ENCODE measurements around the gene OSCAR.

Gene OSCAR

DNA sequence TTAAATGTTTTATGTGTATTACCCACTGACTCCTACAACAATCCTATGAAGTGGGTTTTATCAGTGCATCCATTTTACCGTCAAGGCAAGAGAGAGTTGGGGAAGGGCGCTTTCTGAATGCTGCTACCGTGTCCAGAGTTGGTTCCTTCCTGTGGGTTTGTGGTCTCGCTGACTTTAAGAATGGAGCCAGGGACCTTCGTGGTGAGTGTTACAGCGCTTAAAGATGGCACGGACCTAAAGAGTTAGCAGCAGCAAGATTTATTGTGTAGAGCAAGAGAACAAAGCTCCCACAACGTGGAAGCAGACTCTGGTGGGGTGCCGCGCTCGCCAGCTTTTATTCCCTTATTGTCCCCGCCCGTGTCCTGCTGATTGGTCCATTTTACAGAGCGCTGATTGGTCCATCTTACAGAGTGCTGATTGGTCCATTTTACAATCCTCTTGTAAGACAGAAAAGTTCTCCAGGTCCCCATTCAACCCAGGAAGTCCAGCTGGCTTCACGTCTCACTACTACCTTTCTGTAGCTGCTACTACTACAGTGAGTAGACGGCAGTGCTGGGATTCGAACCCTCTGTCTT is 6.1 kb downstream of the OSCAR start:
- DNase-seq (ENCODE audit: low read depth), result no peak

DNA sequence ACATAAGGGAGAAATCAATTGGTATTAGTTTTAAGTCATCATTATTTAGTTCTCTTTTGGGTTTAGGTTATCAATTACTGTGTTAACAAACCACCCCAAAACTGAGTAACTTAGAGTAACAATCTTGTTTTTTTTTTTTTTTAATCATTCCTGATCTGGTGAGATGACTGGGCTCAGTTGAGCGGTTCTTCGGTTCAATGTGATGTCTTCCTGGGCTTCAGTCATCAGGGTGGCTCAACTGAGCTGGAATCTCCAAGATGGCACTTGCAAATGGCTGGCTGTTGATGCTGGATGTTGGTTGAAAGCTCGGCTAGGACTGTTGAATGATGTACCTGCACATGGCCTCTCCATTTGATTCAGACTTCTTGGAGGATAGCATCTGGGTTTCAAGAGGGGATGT is 16.2 kb downstream of the OSCAR start:
- DNase-seq (ENCODE audit: low read depth), result no peak

DNA sequence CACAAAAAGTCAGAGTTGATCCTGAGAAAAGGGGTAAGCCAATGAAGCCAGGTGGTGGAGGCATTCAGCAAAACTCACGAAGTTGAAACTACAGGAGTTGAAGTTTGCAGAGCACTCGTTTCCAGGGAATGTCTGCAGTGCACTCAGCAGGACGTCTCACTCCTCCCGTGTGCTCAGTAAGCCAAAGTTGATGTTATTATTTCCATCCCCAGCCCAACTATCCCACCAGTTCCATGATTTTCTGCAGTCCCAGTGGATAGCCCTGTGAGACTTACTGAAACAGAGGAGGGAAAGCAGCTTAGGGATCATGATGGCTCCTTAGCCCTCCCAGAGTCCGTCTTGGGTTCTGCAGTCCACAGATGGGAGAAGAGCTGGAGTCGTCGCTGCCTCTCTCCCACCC is 19.6 kb downstream of the OSCAR start, which contains the start of gene TARM1:
Gene TARM1 (minus strand): TSS at position 334 of the 400 bp plus-strand sequence. CDS start 25 bp downstream, at position 309.
- no peak for DNase-seq (ENCODE audit: low read depth)

DNA sequence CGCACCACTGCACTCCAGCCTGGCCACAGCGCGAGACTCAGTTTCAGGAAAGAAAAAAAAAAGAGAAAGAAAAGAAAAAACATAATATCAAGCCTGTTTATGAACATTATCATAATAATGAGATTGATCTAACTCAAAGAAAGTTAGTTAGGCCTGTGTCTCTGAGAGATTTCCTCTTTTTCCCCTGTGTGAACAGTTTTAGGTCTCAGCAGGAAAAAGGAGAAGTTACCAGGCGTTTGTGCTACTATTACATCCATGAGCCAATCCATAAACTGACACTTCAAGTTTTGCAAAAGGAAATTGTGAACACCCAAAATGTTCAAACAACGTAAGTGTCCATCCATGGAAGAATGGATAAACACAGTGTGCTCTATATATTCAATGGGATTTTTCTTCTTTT is 23.3 kb downstream of the OSCAR start:
- DNase-seq (ENCODE audit: low read depth), result no peak

DNA sequence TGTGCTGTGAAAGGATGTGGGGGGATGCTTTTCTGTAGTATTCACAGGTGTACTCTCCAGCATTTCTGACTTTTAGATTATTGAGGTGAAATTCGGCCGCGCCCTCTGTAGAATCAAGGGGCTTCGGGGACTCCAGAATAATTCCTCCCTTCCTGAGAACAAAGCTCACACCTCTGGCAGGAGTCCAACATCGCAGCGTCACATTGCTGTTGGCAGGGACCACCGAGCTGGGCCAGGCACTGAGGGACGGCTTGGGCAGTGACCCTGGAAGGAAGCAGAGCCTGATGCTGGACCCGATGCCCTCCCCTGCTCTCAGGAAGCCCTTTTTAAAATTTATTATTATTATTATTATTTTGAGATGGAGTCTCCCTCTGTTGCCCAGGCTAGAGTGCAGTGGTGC is 25.8 kb downstream of the OSCAR start:
- no peak for DNase-seq (ENCODE audit: low read depth)

DNA sequence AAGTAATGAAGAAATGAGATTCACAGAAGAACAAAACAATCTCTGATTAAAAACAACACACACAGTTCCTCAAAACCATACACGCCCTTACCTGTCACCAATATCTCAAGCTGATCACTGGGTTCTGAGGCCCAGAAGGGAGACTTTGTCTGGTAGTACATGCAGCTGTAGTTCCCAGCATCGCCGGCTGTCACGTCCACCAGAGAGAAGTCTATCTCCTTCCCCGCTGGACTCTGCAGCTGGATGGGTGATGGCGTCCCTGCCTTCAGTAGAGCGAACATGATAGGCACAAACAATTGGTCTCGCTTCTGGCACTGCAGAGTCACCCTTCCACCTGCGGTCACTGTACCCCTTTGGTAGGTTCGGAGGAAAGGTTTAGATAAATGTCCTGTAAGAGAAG is 26.8 kb downstream of the OSCAR start:
- DNase-seq (ENCODE audit: low read depth), result no peak

DNA sequence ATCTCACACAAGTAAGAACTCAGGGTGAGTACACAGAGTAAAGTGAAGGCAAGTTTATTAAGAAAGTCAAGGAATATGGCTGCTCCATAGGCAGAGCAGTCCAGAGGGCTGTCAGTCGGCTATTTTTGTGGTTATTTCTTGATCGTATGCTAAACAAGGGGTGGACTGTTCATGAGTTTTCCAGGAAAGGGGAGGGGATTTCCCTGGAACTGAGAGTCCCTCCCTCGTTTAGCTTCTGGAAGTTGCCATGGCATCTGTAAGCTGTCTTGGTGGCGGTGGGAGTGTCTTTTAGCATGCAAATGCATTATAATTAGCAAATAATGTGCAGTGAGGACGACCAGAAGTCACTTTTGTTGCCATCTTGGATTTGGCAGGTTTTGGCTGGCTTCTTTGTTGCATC is 31.1 kb downstream of the OSCAR start:
- DNase-seq (ENCODE audit: low read depth), result no peak

DNA sequence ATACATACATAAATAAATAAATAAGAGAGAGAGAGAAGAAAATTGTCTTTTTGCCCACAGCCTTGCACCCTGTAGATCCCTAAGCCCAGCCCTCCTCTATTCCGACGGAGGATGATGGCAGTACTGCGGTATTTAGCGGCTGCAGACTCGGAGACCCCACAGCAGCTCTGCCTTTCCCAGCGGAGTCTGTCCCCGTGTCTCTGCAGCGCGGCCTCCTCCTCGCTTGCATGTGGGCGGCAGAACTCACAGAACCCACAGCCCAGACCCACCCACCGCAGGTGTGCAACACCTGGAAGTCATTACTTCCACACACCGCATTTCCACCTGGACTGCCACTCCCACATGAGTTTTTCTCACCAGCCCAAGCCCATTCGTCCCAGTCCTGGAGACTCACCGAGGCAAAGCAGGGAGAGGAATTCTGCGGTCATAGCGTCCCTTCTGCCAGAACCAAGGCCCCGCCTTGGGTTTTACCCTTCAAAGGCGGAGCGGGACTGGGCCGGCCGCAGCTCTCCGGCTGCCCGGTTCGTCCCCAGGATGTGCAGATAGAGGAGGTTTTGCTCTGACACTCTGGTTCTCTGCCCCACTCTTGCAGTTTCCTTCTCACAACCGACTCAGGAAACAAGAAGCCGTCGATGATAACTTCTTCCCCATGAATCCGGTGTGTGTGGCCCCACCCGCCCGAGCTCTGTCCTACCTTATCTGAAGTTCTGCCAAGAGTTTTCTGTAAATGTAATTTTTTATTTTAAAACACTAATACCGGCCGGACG is 37.1 kb downstream of the OSCAR start, which contains the start of gene VSTM1:
Gene VSTM1 (minus strand): TSS at position 548 of the 767 bp plus-strand sequence. CDS start 120 bp downstream, at position 428.
- DNase-seq (ENCODE audit: low read depth), result no peak

DNA sequence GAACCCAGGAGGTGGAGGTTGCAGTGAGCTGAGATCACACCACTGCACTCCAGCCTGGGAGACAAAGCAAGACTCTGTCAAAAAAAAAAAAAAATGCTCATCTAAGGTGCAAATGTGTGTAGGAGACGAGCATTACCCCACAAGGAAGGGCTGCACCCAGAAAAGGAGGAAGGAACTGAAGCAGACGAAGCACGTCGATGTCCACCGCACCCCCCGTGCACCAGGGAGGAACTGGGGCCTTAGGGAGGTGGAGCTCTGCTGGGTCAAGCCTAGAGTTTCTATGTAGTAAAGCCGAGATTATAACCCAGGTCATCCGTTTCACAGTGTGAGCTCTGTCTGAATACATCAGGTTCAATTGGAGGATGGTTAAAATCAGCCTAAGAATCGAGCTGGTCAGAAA is 38.0 kb downstream of the OSCAR start:
- no peak for DNase-seq (ENCODE audit: low read depth)

DNA sequence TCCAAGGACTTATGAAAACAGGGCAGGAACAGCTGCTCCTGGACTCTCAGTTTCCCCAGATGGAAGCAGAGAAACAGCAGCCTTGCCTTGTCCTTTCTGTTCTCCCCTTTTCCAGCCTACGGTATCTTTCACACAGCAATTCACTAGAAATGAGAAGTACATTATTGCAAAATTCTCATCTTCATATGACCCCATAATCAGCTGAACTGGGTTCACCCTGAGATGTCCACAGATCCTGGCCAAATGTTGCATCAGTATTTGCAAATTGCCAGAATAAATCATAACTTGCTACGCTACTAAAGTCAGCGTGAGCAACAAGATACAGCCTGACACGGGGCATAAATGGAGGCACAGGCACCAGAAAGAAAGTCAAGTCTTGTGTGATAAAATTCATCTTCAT is 53.0 kb downstream of the OSCAR start:
- DNase-seq (ENCODE audit: low read depth), result no peak

DNA sequence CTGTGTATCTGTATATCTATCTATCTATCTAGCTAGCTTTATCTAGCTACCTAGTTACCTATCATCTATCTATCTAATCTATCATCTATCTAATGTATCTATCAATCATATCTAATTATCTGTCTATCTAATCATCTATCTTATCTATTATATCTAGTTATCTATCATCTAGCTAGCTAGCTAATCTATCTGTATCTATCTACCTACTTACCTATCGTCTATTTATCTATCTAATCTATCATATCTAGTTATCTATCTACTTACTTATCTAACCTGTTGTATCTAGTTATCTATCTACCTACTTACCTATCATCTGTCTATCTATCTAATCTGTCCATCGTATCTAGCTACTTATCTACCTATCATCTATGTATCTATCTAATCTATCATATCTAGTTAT is 54.8 kb downstream of the OSCAR start:
- no peak for DNase-seq (ENCODE audit: low read depth)

All from GM04503 (cell line).